CD14-positive monocyte (primary cell): Measurements from ENCODE around the gene STEAP3. TPM values are rescaled to one million over a fixed set of nuclear protein-coding genes. Genes with fewer than 3 reads are reported as not detected.

ENCODE experiments used
- DNase-seq, 3 donors: peaks; one replicate each; pipeline ENCODE4 v3.0.0-alpha.2; 2011 to 2022
- H2AFZ ChIP-seq: 2 replicates; pipeline ENCODE4 v1.6.0; 2012; ENCODE audit warnings: mild to moderate bottlenecking, low read depth, low read length, inconsistent platforms; ENCODE audit not compliant: insufficient read depth, poor library complexity, severe bottlenecking
- H3K27ac ChIP-seq, 2 donors: 1 replicate in 1 of 2; 2 replicates in 1 of 2; pipeline ENCODE4 v1.5.1; 2012 to 2013; ENCODE audit warnings: low read length in 2 of 2, control low read depth in 1 of 2, inconsistent platforms in 1 of 2, low read depth in 1 of 2, mild to moderate bottlenecking in 1 of 2
- H3K27me3 ChIP-seq, 2 donors: one replicate each; pipeline versions ENCODE4 v1.6.0 to v1.6.1; 2011 to 2013; ENCODE audit warnings: low read length in 2 of 2; ENCODE audit not compliant: control insufficient read depth in 2 of 2, insufficient read depth in 2 of 2
- H3K36me3 ChIP-seq, 2 donors: replicated peaks in 1 of 2; 1 replicate in 1 of 2; 2 replicates in 1 of 2; pipeline versions ENCODE4 v1.5.1 to v1.6.1; 2012 to 2013; ENCODE audit warnings: low read length in 2 of 2, control low read depth in 1 of 2, inconsistent platforms in 1 of 2, mild to moderate bottlenecking in 1 of 2; ENCODE audit not compliant: insufficient read depth in 2 of 2, control insufficient read depth in 1 of 2
- H3K4me1 ChIP-seq, 2 donors: 1 replicate in 1 of 2; 2 replicates in 1 of 2; pipeline versions ENCODE4 v1.5.1 to v1.6.1; 2012 to 2013; ENCODE audit warnings: low read length in 2 of 2, control low read depth in 1 of 2, inconsistent platforms in 1 of 2, mild to moderate bottlenecking in 1 of 2, moderate library complexity in 1 of 2; ENCODE audit not compliant: insufficient read depth in 2 of 2, control insufficient read depth in 1 of 2
- H3K4me2 ChIP-seq: replicated peaks from 2 replicates; pipeline ENCODE3; 2012; ENCODE audit warnings: low read length, moderate library complexity, mild to moderate bottlenecking; ENCODE audit not compliant: poor library complexity, severe bottlenecking; ENCODE audit errors: extremely low read depth
- H3K4me3 ChIP-seq, 3 experiments: fragments of 200-600 bp in 1 of 3; sonication (generic) in 1 of 3; replicated peaks in 1 of 3; 1 replicate in 2 of 3; 2 replicates in 1 of 3; pipeline ENCODE4 v1.5.1; 2011 to 2013; ENCODE audit warnings: low read length in 3 of 3, mild to moderate bottlenecking in 3 of 3, control low read depth in 2 of 3, low read depth in 2 of 3, inconsistent platforms in 1 of 3, moderate library complexity in 1 of 3
- H3K79me2 ChIP-seq: 2 replicates; pipeline ENCODE4 v1.6.0; 2012; ENCODE audit warnings: mild to moderate bottlenecking, control low read depth, inconsistent platforms, low read length, moderate library complexity; ENCODE audit not compliant: insufficient read depth
- H3K9ac ChIP-seq: 2 replicates; pipeline ENCODE4 v1.6.0; 2017; ENCODE audit warnings: low read length, mild to moderate bottlenecking; ENCODE audit not compliant: insufficient read depth, poor library complexity, severe bottlenecking
- H3K9me3 ChIP-seq, 2 donors: replicated peaks in 1 of 2; 1 replicate in 1 of 2; 2 replicates in 1 of 2; pipeline versions ENCODE4 v1.5.1 to v1.6.1; 2012 to 2013; ENCODE audit warnings: low read length in 2 of 2, control low read depth in 1 of 2; ENCODE audit not compliant: control insufficient read depth in 1 of 2, insufficient read depth in 1 of 2
- H4K20me1 ChIP-seq: 2 replicates; pipeline ENCODE4 v1.6.0; 2012; ENCODE audit warnings: mild to moderate bottlenecking, low read length, control low read depth, moderate library complexity; ENCODE audit not compliant: insufficient read depth
- H3K27ac Mint-ChIP-seq, 7 donors: one replicate each; pipeline ENCODE4 v1.8.0; 2020; ENCODE audit warnings: mild to moderate bottlenecking in 7 of 7, mixed read lengths in 7 of 7, moderate library complexity in 6 of 7, inconsistent platforms in 2 of 7
- H3K27me3 Mint-ChIP-seq, 3 donors: one replicate each; pipeline ENCODE4 v1.8.0; 2021 to 2022; ENCODE audit warnings: low read depth in 3 of 3, mild to moderate bottlenecking in 3 of 3, mixed read lengths in 3 of 3, moderate library complexity in 3 of 3, inconsistent platforms in 1 of 3
- H3K36me3 Mint-ChIP-seq, 2 donors: one replicate each; pipeline ENCODE4 v1.8.0; 2020; ENCODE audit warnings: mixed read lengths in 2 of 2, inconsistent platforms in 1 of 2, mild to moderate bottlenecking in 1 of 2
- H3K4me1 Mint-ChIP-seq: one replicate; pipeline ENCODE4 v1.8.0; 2020; ENCODE audit warnings: mild to moderate bottlenecking, mixed read lengths
- H3K4me3 Mint-ChIP-seq, 2 donors: one replicate each; pipeline ENCODE4 v1.8.0; 2020; ENCODE audit warnings: mild to moderate bottlenecking in 2 of 2, mixed read lengths in 2 of 2, moderate library complexity in 1 of 2
- H3K9me3 Mint-ChIP-seq, 7 donors: one replicate each; pipeline ENCODE4 v1.8.0; 2020 to 2022; ENCODE audit warnings: mixed read lengths in 7 of 7, mild to moderate bottlenecking in 6 of 7, moderate library complexity in 6 of 7, inconsistent platforms in 2 of 7
- CTCF ChIP-seq: fragments of 200-600 bp; IDR thresholded peaks from one replicate; pipeline ENCODE4 v1.8.0; 2022; ENCODE audit warnings: antibody characterized with exemption, mild to moderate bottlenecking
- WGBS: methylation state at CpG from one replicate; pipeline ENCODE4 v1.1.5; 2013; ENCODE audit warnings: missing lambda C conversion rate; ENCODE audit not compliant: insufficient coverage; 5-methylcytosine and 5-hydroxymethylcytosine counted together
- intact Hi-C, 2 donors: fragments of 100-400 bp; cut with micrococcal nuclease; formaldehyde crosslinking; loops; one replicate each; pipeline versions ENCODE4 v1.15.0 to v1.15.1; 2023
- polyA plus RNA-seq, 3 donors: library from polyadenylated mRNA; depleted of rRNA in 1 of 3; unstranded in 2 of 3; stranded (reverse) in 1 of 3; fragments of 300-500 nt in 2 of 3; fragments of >200 nt in 1 of 3; fragmentation: Illumina TruSeq in 2 of 3; gene quantifications; 1 replicate in 2 of 3; 2 replicates in 1 of 3; pipeline ENCODE4 v1.2.3, GENCODE V29; 2012 to 2021

The STEAP3 gene
- polyA plus RNA-seq, 3 donors, result 3.0 to 10.7 (median 3.3) TPM

GRCh38 chr2:119208791-119209203 lies 14.8 kb upstream of the STEAP3 start:
- WGBS, result 63% methylated on average over 3 of the region's 4 CpGs
- no peaks in the 10 kb centered on the region for H3K4me1 ChIP-seq
- Mint-ChIP-seq H3K4me1 (peaks cover 2% of the 10 kb centered on the region), H3K36me3 (no peaks in the 10 kb centered on the region), H3K27ac (peak overlapping the region in 1 of 7 donors; percentile 51), H3K9me3 (no peaks in the 10 kb centered on the region), H3K27me3 (peaks cover 0 to 4% (median 2%) of the 10 kb centered on the region in 3 donors), H3K4me3 (no peak overlapping the region)
- H2AFZ ChIP-seq, result no peak overlapping the region
- H3K4me3 ChIP-seq, result no peak overlapping the region
- no peak for DNase-seq
- no peaks in the 10 kb centered on the region for H3K27me3 ChIP-seq
- no peaks in the 10 kb centered on the region for H3K36me3 ChIP-seq
- TF ChIP-seq CTCF, result no peak
- no peaks in the 10 kb centered on the region for H4K20me1 ChIP-seq
- H3K79me2 ChIP-seq, result no peaks in the 10 kb centered on the region
- H3K9ac ChIP-seq, result no peak overlapping the region
- no peak overlapping the region for H3K27ac ChIP-seq
- intact Hi-C loops, result no loop called here
- H3K9me3 ChIP-seq, result no peaks in the 10 kb centered on the region
- H3K4me2 ChIP-seq, result no peak overlapping the region

GRCh38 chr2:119212139-119212800 lies 11.4 kb upstream of the STEAP3 start:
- peaks cover 2% of the 10 kb centered on the region for H3K4me1 Mint-ChIP-seq
- Histone ChIP-seq H3K9ac (no peak overlapping the region), H2AFZ (no peak overlapping the region), H3K79me2 (no peaks in the 10 kb centered on the region), H3K4me1 (no peaks in the 10 kb centered on the region), H3K4me3 (no peak overlapping the region), H3K27me3 (no peaks in the 10 kb centered on the region), H3K27ac (no peak overlapping the region), H3K36me3 (no peaks in the 10 kb centered on the region), H3K9me3 (no peaks in the 10 kb centered on the region), H4K20me1 (no peaks in the 10 kb centered on the region), H3K4me2 (no peak overlapping the region)
- no peak for TF ChIP-seq CTCF
- H3K4me3 Mint-ChIP-seq, result no peak overlapping the region
- 93% methylated on average over 8 of the region's 10 CpGs for WGBS
- intact Hi-C loops, result no loop called here
- no peaks in the 10 kb centered on the region for H3K9me3 Mint-ChIP-seq
- no peak for DNase-seq
- peaks cover 2 to 4% (median 4%) of the 10 kb centered on the region in 3 donors for H3K27me3 Mint-ChIP-seq
- H3K27ac Mint-ChIP-seq, result peak overlapping the region in 1 of 7 donors; percentile 23
- no peaks in the 10 kb centered on the region for H3K36me3 Mint-ChIP-seq
